Stimulated activated CD4-positive, alpha-beta T cell treated with anti-CD3 and anti-CD28 coated beads, Interleukin-12 subunit alpha, Interleukin-12 subunit beta, amount 100 ng/mL, for 4 hours (primary cell): ENCODE results near the gene SAFB.
"Not testable (repeated sequence)": the region's sequence is repeated elsewhere in the genome, so short reads cannot be mapped to it uniquely, and the experiment has no call there.

Source experiments
- DNase-seq: peaks from one replicate; pipeline ENCODE4 v3.0.0-alpha.2; 2020

SAFB gene

GRCh38 chr19:5688262-5688881, 65.5 kb downstream of the SAFB start:
- DNase-seq, result not testable (repeated sequence)

GRCh38 chr19:5690125-5690954, 67.5 kb downstream of the SAFB start, which contains the start of gene RPL36:
RPL36 (plus strand) TSS chr19:5690295; CDS start chr19:5690508, 213 bp downstream.
- peak; percentile 100 for DNase-seq

- peak; percentile 68 for DNase-seq
These were observed 68.3 kb downstream of the SAFB start for GRCh38 chr19:5690955-5691821.

GRCh38 chr19:5691822-5692722, 69.2 kb downstream of the SAFB start:
- DNase-seq, result peak; percentile 32

- peak; percentile 27 for DNase-seq
These were observed 69.9 kb downstream of the SAFB start for GRCh38 chr19:5692723-5693194.

GRCh38 chr19:5693195-5694166, 70.6 kb downstream of the SAFB start:
- DNase-seq, result no peak

GRCh38 chr19:5694167-5694955, 71.5 kb downstream of the SAFB start:
- DNase-seq, result no peak

GRCh38 chr19:5694956-5695648, 72.2 kb downstream of the SAFB start:
- no peak for DNase-seq

GRCh38 chr19:5695649-5696195, 72.8 kb downstream of the SAFB start:
- DNase-seq, result no peak

GRCh38 chr19:5696196-5697021, 73.5 kb downstream of the SAFB start:
- DNase-seq, result no peak

- DNase-seq, result no peak
These were observed 74.4 kb downstream of the SAFB start for GRCh38 chr19:5697022-5697889.

- DNase-seq, result no peak
These were observed 75.2 kb downstream of the SAFB start for GRCh38 chr19:5697890-5698634.

GRCh38 chr19:5698635-5699422, 75.9 kb downstream of the SAFB start:
- no peak for DNase-seq

- DNase-seq, result no peak
These were observed 77.7 kb downstream of the SAFB start for GRCh38 chr19:5700455-5701092.

- DNase-seq, result not testable (repeated sequence)
These were observed 79.1 kb downstream of the SAFB start for GRCh38 chr19:5702053-5702410.
